HG02610 (cell line): Measurements from ENCODE around the gene OR11H6.
"Not testable (repeated sequence)": the region's sequence is repeated elsewhere in the genome, so short reads cannot be mapped to it uniquely, and the experiment has no call there.

ENCODE experiments used
- ATAC-seq: cut with Tn5 transposase; IDR thresholded peaks from one replicate; pipeline ENCODE4 v1.9.1; 2021; ENCODE audit warnings: mild to moderate bottlenecking, moderate library complexity; ENCODE audit not compliant: unreplicated experiment

The OR11H6 gene

DNA sequence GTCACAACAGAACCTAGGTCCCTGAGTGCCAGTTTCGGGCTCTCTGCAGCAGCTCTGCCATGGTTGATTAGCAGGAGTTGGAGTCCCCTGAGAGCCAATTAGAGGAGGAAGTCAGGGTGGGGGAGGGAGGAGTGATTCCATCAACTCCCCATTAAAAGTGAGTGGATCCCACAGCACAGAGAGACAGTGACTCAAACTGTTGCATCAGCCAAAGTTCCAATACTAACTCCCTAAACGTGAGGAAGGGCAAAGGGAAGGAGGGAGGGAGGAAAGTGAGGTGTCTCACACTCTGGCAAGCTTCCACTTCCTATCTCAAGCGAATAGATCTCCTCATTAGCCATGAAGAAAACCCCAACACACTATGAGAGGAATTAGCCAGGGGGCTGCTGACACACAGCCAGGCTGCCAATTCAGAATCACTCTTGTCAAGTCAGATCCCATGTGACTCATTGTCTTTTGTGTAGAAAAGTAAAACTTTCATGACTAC is 39.2 kb downstream of the OR11H6 start:
- ATAC-seq, result no peak

DNA sequence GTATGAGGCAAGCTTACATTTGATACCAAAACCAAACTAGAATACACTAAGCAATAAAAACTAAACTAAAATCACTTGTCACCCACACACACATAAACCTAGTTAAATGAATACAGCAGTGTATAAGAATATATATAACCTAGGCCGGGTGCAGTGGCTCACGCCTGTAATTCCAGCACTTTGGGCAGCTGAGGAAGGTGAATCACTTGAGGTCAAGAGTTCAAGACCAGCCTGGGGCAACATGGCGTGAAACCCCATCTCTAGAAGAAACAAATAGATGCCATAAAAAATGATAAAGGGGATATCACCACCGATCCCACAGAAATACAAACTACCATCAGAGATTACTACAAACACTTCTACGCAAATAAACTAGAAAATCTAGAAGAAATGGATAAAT is 40.9 kb downstream of the OR11H6 start:
- not testable (repeated sequence) for ATAC-seq

DNA sequence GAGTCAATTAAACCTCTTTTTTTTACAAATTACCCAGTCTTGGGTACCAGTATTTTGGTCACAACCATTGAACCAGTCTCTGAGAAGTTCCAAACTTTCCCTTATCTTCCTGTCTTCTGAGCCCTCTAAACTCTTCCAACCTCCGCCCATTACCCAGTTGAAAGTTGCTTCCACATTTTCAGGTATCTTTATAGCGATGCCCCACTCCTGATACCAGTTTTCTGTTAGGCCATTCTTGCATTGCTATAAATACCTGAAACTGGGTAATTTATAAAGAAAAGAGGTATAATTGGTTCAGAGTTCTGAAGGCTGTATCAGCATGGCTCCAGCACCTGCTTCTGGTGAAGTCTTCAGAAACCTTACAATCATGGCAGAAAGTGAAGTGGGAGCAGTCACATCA is 50.6 kb downstream of the OR11H6 start:
- ATAC-seq, result no peak
